Measurements from ENCODE around the gene LPP.

DNA sequence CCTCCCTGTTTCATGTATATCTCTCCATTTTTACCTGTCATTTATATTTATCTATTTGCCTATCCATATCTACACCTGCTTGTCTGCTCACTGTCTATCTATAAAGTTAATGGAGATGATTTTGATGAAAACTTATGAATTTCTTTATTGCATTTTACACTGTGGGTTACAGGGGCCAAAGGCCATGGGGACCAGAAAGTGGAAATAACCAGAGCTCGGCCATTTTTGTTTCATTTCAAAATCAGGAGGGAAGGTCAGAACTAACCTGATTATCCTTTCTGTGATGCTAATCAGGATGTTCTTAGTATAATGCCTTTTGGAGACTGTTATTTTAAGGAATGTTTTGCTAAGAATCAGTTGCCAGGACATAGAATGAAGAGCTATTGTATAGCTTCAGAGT lies 147.2 kb downstream of the LPP start:
- TF ChIP-seq, protein P1, sequence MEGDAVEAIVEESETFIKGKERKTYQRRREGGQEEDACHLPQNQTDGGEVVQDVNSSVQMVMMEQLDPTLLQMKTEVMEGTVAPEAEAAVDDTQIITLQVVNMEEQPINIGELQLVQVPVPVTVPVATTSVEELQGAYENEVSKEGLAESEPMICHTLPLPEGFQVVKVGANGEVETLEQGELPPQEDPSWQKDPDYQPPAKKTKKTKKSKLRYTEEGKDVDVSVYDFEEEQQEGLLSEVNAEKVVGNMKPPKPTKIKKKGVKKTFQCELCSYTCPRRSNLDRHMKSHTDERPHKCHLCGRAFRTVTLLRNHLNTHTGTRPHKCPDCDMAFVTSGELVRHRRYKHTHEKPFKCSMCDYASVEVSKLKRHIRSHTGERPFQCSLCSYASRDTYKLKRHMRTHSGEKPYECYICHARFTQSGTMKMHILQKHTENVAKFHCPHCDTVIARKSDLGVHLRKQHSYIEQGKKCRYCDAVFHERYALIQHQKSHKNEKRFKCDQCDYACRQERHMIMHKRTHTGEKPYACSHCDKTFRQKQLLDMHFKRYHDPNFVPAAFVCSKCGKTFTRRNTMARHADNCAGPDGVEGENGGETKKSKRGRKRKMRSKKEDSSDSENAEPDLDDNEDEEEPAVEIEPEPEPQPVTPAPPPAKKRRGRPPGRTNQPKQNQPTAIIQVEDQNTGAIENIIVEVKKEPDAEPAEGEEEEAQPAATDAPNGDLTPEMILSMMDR (conservative IDR thresholded peaks at IDR 0.05) = no peak
- TF ChIP-seq EZH2 (IDR thresholded peaks at IDR 0.05; ENCODE audit: low read depth) = no peak

Measured in PC-9 (cell line).